Measurements from ENCODE around the gene ZNF593OS. TPM values are rescaled to one million over a fixed set of nuclear protein-coding genes. Genes with fewer than 3 reads are reported as not detected.
A peak's percentile ranks its signal among the peaks of the same experiment; 100 is the strongest.

Gene ZNF593OS
- total and polyA plus RNA-seq, 8 donors, result 0.35 to 0.68 TPM; not detected in 6

DNA sequence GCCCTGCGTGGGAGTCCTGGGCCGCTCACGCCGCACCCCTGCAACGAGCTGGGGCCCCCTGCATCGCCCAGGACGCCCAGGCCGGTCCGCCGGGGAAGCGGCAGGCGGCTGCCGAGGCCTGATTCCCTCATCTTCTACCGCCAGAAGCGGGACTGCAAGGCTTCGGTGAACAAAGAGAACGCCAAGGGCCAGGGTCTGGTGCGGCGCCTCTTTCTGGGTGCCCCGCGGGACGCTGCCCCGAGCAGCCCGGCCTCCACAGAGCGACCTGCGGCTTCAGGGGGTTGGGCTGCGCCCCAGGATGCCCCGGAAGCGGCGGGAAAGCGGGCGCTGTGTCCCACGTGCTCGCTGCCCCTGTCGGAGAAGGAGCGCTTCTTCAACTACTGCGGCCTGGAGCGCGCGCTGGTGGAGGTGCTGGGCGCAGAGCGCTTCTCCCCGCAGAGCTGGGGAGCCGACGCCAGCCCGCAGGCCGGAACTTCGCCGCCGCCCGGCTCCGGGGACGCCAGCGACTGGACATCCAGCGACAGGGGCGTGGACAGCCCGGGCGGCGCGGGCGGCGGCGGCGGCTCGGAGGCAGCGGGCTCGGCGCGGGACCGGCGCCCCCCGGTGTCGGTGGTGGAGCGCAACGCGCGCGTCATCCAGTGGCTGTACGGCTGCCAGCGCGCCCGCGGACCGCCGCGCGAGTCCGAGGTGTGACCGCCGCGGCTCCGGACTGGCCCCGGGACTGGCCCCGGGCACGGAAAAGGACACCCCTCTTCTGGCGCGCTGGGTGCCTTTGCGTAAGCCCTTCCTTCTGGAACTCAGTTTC is 10.0 kb downstream of the ZNF593OS start:
- FAIRE-seq, result no peak
- peaks cover 0 to 3% (median 0%) of the 10 kb centered on the region in 3 donors for H3K4me1 ChIP-seq
- H3K27ac ChIP-seq, result peak overlapping the region in 1 of 4 donors; percentile 27
- TF ChIP-seq CTCF (IDR thresholded peaks at IDR 0.05), result no peak
- intact Hi-C loops (cut with DNase I), result no loop called here
- H3K27me3 ChIP-seq, result no peaks in the 10 kb centered on the region
- WGBS, 2 donors, result 1 to 2% methylated on average over 73 to 98 of the region's 98 CpGs
- H3K9me3 ChIP-seq, result no peaks in the 10 kb centered on the region
- H3K4me3 ChIP-seq, result peak overlapping the region; percentile 28 to 64 (median 44)
- no peaks in the 10 kb centered on the region for H3K36me3 ChIP-seq
- ATAC-seq, result peak; percentile 64 to 80 (median 76)
- peak; percentile 54 to 87 (median 71) for DNase-seq

DNA sequence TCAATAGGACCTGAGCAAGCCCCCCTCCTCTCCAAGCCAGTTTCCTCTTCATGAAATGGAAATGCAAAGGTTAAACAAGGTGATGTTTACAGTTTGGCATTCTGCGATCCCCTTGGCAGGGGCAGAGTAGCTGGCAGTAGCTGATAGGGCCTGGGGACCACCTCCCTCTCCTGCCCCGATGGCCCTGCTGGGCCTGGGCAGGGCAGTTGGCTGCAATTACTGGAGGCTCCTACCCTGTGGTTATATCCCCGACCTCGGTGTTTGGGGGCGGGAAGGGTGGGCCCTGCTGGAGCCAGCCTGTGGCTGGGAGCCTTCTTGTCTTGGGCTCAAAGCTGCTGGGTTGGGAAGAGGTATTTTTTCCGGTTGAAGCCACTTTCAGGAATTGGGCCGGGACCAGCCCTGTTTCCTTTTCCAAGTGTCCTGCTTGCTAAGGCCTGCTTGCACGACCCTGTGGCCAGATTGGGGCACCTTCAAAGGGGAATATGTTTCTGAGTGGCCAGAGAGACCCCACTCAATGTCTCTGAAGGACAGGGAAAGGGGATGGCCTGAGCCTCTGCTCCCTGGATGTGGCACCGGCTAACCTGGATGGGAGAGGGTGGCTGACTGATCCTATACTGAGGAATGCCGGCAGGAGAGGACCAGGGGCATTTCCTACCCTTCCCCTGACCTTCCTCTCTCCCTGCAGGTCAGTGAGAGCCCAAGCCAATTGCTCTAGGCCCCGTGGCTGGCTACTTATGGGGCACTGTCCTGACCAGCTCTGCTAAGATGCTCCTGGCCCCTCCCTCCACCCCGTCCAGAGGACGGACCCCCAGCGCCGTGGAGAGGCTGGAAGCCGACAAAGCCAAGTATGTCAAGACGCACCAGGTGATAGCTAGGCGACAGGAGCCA is 10.9 kb downstream of the ZNF593OS start:
- FAIRE-seq (no peak), ATAC-seq (no peak), DNase-seq (peak in 3 of 6 donors; percentile 22 to 41 (median 37))
- Histone ChIP-seq H3K9me3 (no peaks in the 10 kb centered on the region), H3K36me3 (no peaks in the 10 kb centered on the region), H3K27ac (no peak overlapping the region), H3K4me3 (peak overlapping the region; percentile 28 to 64 (median 44)), H3K27me3 (no peaks in the 10 kb centered on the region), H3K4me1 (peaks cover 0 to 3% (median 0%) of the 10 kb centered on the region in 3 donors)
- TF ChIP-seq CTCF (IDR thresholded peaks at IDR 0.05), result no peak
- WGBS, 2 donors, result 48 to 53% methylated on average over 18 of the region's 18 CpGs
- intact Hi-C loops (cut with DNase I), result no loop called here

- Histone ChIP-seq H3K36me3 (no peaks in the 10 kb centered on the region), H3K27me3 (no peaks in the 10 kb centered on the region), H3K9me3 (no peaks in the 10 kb centered on the region), H3K27ac (no peak overlapping the region), H3K4me3 (peak overlapping the region in 1 of 4 donors; percentile 19), H3K4me1 (peaks cover 0 to 3% (median 0%) of the 10 kb centered on the region in 3 donors)
- TF ChIP-seq CTCF (IDR thresholded peaks at IDR 0.05), result no peak
- DNase-seq (no peak), ATAC-seq (no peak), FAIRE-seq (no peak)
- 73 to 76% methylated on average over 4 of the region's 4 CpGs for WGBS, 2 donors
- intact Hi-C loops (cut with DNase I), result no loop called here
These were observed 11.9 kb downstream of the ZNF593OS start for GRCh38 chr1:26159743-26160039.

GRCh38 chr1:26158908-26159742 is 12.5 kb downstream of the ZNF593OS start, which contains the start of gene FAM110D:
Gene FAM110D, plus strand, starts transcription at chr1:26159079. Its CDS starts 2,213 bp downstream, at chr1:26161292.
- ATAC-seq, result no peak
- peak within 1 kb of the TSS in 1 of 4 donors; percentile 19 for H3K4me3 ChIP-seq

More at GRCh38 chr1:26158908-26159742, 12.5 kb downstream of the ZNF593OS start, which contains the start of gene FAM110D:
- WGBS, 2 donors, result 54 to 66% methylated on average over 6 of the region's 6 CpGs
- Histone ChIP-seq H3K27ac (no peak within 1 kb of the TSS), H3K36me3 (no peaks in the 10 kb centered on the region), H3K9me3 (no peaks in the 10 kb centered on the region), H3K4me1 (peaks cover 0 to 3% (median 0%) of the 10 kb centered on the region in 3 donors), H3K27me3 (no peaks in the 10 kb centered on the region)
- FAIRE-seq, result no peak
- peak in 1 of 6 donors; percentile 38 for DNase-seq
- TF ChIP-seq CTCF (IDR thresholded peaks at IDR 0.05), result no peak
- intact Hi-C loops (cut with DNase I), result no loop called here

All from pancreas (tissue), 10 donors.